GM18907 (cell line): ENCODE results near the gene AHR.
A peak's percentile ranks its signal among the peaks of the same experiment; 100 is the strongest.

Experiments used
- ATAC-seq: cut with Tn5 transposase; IDR thresholded peaks from one replicate; pipeline ENCODE4 v1.9.1; 2021; ENCODE audit warnings: mild to moderate bottlenecking, moderate library complexity; ENCODE audit not compliant: unreplicated experiment

Gene AHR

DNA sequence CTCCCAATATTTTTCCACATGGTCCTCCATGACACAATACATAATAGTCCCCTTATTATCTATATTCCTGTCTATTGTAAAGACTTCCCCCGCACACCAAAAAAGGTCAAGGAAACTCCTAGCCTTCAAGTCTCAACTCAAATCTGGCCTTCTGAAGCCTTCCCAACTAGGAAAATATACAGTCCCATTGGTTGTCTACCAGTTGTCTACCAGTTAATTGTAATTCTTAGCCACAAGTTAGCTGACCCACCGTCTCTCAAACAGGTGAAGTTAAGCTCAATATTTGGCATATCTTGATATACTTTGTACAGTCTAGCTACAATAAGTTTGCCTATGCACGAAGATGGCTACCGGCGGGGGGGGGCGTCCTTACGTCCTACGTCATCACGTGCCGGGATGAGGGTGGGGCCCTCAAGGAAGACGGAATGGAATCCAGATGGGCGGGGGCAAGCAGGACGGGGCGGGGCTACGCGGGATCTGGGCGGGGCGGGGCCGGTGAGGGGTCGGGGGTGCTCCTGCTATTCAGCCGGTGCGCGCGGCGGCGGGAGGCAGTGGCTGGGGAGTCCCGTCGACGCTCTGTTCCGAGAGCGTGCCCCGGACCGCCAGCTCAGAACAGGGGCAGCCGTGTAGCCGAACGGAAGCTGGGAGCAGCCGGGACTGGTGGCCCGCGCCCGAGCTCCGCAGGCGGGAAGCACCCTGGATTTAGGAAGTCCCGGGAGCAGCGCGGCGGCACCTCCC lies at the start of gene AHR:
TSS of gene AHR (plus strand) at position 551 of the 738 bp plus-strand sequence. CDS start 613 bp downstream, outside the sequence.
- ATAC-seq: peak; percentile 76

DNA sequence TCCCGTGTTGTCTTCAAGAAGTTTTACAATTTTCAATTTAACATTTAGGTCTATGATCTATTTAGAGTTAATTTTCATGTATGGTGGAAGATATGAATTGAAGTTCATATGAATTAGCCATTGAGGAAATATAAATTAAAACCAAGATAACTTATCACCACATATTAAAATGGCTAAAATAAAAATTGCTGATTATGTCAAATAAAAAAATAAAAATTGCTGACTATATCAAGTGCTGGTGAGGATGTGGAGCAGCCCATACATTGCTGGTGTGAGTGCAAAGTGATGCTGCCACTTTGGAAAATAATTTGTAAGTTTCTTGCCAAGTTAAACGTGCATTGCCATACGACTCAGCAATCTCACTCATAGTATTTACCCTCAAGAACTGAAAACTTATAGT lies 44.6 kb upstream of the AHR start:
- no peak for ATAC-seq

- ATAC-seq: no peak
These were observed 42.5 kb upstream of the AHR start for GRCh38 chr7:17255926-17256325.

- ATAC-seq: no peak
These were observed 42.1 kb upstream of the AHR start for GRCh38 chr7:17256375-17256774.

GRCh38 chr7:17266565-17266964 lies 31.9 kb upstream of the AHR start:
- no peak for ATAC-seq

- ATAC-seq: no peak
These were observed 28.9 kb upstream of the AHR start for GRCh38 chr7:17269341-17270221.

- ATAC-seq: peak; percentile 59
These were observed 23.8 kb upstream of the AHR start for GRCh38 chr7:17274551-17275245.

DNA sequence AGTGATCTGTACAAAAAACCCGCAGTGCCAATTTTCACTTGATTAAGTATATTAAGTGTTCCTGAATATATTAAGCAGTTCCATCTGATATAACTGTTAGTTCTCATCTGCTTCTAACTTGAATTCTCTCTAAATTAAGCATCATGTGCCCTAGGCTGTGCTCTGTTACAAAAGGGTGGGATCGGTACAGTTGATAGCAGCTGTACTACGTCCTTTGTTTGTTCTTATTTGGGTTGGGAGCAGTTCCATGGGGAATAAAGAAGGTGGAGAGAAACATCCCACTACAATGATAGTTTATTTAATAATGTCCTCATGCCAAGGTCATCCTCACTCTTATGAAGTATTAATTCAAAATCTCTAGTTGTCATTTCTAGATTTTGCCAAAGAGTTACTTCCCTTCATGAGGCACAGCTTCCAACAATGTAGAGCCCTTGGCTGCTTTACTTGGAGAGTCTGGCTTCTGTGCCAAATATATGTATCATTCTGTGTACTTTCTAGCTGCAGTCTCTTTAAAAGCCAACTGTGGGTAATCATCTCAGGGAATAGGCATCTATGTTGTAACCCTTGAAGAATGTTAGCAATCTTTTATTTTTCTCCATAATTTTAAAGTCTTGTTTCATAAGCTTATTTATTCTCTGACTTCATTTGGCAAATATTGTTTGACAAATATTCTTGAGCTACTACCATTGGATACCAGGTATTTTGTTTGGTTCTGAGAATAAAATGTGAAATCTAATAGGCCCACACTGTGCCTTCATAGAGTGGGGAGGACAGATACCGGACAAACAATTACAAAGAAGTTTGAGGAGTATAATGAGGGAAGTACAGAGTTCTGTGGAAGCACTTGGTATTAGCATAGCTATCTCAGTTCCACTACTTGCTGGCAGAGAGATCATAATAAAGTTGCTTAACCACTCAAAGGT lies 22.4 kb upstream of the AHR start:
- no peak for ATAC-seq

DNA sequence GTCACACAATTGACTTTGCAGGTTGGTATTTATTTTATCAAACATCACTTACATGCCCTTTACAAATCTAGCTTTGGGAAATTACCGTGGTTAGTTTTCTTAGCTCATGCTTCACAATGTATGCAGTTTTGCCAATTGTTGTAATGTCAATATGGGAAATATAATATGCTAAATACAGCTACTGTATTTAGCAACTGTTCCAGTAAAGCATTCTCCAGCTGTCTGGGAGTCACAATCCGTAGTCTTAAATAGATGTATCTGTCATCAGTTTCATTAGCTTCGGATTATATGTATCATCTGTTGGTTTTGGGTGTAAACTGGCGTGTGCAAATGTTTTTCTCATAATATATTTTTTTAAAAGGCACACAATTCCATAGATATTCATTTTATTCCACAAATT lies 19.4 kb upstream of the AHR start:
- no peak for ATAC-seq

DNA sequence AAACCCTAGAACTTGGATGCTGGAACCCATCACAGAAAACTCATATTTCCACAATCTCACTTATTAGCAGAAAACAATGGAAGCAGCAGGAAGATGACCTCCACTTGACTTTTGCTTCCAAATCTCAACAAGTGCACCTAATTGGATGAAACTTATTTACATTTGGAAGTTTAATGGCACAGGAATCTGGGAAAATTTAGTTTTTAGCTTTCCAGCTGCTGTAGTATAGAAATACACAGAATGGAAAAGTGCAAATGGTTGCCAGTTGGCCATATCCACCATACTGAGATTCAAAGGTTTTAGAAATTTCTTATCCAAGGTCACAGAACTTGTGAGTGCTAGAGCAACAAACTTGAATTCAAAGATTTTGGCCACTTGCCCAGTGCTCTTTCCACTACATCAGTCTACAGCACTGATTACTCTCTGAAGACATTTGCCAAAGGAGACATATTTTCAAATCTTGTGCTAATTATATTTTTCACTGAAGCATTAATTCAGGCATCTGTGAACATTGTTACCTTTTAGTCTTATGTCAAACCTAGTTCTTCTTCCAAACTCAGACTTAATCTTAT lies 9.3 kb upstream of the AHR start:
- no peak for ATAC-seq

- ATAC-seq: no peak
These were observed 5.6 kb upstream of the AHR start for GRCh38 chr7:17292843-17293242.

- ATAC-seq: no peak
These were observed 5.0 kb upstream of the AHR start for GRCh38 chr7:17293481-17293880.

DNA sequence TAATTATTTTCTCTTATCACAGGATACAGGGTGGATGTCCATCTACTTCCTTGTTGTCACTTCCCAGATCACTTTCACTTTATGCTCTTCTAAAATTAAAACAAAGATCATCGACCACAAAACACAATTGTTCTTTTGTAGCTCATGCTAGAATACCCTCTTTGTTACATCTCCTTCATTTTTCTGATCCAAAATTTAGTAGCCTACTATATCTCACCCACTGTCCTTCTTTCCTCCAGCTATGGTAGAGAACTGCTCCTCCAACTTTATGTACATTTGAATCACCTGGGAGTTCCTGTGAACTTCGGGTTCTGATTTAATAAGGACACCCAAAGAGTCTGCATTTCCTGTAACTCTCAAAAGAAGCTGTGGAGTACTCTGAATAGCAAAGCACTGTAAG lies 1.2 kb upstream of the AHR start:
- ATAC-seq: no peak

DNA sequence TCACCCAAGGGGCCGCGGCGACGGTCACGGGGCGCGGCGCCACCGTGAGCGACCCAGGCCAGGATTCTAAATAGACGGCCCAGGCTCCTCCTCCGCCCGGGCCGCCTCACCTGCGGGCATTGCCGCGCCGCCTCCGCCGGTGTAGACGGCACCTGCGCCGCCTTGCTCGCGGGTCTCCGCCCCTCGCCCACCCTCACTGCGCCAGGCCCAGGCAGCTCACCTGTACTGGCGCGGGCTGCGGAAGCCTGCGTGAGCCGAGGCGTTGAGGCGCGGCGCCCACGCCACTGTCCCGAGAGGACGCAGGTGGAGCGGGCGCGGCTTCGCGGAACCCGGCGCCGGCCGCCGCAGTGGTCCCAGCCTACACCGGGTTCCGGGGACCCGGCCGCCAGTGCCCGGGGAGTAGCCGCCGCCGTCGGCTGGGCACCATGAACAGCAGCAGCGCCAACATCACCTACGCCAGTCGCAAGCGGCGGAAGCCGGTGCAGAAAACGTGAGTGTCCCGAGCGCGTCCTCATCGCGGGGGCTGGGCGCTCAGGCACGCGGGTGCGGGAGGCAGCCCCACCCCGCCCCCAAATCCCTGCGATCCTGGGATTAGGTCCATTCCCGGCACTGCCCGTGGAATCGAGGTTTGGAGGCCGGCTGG lies 509 bp downstream of the AHR start:
- peak; percentile 52 for ATAC-seq

GRCh38 chr7:17299483-17299991 lies 1.1 kb downstream of the AHR start:
- ATAC-seq: peak; percentile 11

DNA sequence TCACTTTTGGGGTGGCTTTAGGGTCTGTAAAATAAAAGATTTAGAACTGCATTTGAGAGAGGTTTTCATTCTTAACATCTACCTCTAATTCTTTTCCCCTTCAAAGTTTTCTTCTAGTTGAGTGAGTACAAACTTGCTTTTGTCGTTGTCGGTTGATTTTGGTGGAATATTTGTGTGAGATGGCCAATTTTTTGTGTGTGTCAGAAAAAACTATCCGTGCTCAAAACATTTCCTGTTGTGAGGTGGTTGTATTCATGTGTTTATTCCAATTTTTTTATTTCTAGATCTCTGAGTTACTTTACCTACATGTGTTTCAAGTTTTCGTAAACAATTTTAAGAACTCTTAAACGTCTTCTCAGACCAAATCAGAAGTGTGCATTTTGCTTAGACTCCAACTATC lies 1.6 kb downstream of the AHR start:
- ATAC-seq: no peak

GRCh38 chr7:17300437-17300836 lies 2.0 kb downstream of the AHR start:
- ATAC-seq: no peak

DNA sequence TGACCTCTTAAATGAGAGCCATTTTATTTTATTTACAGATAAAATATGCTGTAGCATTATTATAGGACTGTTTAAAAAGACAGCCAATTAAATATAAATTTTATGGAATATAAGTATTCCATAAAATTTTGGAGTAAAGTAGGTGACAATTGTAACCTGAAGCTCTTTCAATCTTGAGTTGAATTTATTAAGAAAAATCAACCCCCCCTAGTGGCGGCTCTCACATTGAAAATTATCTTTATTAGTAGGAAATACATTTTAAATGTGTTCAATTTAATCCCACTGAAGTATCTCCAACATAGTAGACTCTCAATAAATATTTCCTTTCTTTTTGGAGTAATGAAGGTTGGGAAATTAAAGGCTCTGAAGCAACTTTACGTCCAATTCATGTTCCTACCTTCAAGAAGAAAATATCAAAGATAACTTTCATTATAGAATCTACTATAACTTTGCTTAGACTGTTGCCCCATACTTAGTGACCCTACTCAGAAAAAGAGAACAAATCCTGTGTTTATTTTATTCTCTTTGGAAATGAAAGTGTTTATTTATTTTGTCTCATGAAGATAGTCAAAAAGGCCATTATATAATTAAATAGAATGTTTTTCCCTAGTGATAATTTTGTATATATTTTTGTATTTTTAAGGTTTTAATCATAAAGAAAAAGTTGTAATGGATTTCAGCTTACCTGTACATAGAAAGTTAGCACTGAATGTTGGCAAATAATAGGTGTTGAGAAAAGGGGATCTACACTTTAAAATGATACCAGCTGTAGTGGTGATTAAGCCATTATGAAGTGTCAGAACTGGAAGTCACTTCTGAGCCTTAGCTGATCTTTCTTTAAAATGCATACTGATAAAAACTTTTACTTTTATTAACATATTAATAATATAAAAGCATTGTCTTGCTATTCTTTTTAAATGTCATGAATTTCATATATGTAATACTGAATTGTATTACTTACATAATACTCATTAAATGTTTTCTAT lies 3.3 kb downstream of the AHR start:
- ATAC-seq: no peak
